ENCODE data around the gene LPP. TPM values are rescaled to one million over a fixed set of nuclear protein-coding genes. Genes with fewer than 3 reads are reported as not detected.

LPP gene
- total and polyA plus RNA-seq, 2 of the 13 experiments (the other 11 are each of a cell fraction or from before 2014, with no cell fraction given) = 19.2 to 29.9 TPM

DNA sequence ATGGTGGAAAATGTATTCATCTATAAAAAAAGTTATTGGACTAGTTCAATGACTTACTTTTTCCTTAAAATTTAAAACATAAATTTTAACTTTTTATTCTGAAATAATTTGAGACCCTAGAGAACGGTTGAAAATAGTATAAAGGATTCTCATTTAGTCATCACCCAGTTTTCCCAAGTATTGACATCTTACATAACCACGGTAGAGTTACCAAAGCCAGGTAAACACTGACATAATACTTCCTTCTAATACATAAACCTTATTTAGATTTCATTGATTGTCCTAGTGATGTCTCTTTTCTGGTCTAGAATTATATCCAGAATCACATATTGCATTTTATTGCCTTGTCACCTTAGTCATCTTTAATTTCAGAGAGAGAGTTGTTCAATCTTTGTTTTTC, 319.1 kb downstream of the LPP start (continued):
- peak; percentile 73; the same call in 1 of the 2 replicates for TF ChIP-seq FOXA3 (CRISPR knock-in tag; IDR thresholded peaks at IDR 0.05)
- TF ChIP-seq ZNF879 (CRISPR knock-in tag; IDR thresholded peaks at IDR 0.05) = no peak
- TF ChIP-seq TBX2 (CRISPR knock-in tag; IDR thresholded peaks at IDR 0.05; ENCODE audit: borderline replicate concordance) = no peak
- 0 out of 2 replicates have a peak, but pooled peaks have one; percentile 38 for TF ChIP-seq PPARG (CRISPR knock-in tag; conservative IDR thresholded peaks at IDR 0.05)
- TF ChIP-seq ZNF354B (CRISPR knock-in tag; IDR thresholded peaks at IDR 0.05) = no peak
- no peak for TF ChIP-seq ZNF570 (CRISPR knock-in tag; IDR thresholded peaks at IDR 0.05; ENCODE audit: borderline replicate concordance)
- TF ChIP-seq ZNF234 (CRISPR knock-in tag; conservative IDR thresholded peaks at IDR 0.05) = no peak
- TF ChIP-seq, protein P1, sequence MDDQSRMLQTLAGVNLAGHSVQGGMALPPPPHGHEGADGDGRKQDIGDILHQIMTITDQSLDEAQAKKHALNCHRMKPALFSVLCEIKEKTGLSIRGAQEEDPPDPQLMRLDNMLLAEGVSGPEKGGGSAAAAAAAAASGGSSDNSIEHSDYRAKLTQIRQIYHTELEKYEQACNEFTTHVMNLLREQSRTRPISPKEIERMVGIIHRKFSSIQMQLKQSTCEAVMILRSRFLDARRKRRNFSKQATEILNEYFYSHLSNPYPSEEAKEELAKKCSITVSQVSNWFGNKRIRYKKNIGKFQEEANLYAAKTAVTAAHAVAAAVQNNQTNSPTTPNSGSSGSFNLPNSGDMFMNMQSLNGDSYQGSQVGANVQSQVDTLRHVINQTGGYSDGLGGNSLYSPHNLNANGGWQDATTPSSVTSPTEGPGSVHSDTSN (CRISPR knock-in tag; IDR thresholded peaks at IDR 0.05; ENCODE audit: borderline replicate concordance) = no peak
- TF ChIP-seq, protein P2, sequence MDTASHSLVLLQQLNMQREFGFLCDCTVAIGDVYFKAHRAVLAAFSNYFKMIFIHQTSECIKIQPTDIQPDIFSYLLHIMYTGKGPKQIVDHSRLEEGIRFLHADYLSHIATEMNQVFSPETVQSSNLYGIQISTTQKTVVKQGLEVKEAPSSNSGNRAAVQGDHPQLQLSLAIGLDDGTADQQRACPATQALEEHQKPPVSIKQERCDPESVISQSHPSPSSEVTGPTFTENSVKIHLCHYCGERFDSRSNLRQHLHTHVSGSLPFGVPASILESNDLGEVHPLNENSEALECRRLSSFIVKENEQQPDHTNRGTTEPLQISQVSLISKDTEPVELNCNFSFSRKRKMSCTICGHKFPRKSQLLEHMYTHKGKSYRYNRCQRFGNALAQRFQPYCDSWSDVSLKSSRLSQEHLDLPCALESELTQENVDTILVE (CRISPR knock-in tag; IDR thresholded peaks at IDR 0.05) = no peak
- TF ChIP-seq, protein P3, sequence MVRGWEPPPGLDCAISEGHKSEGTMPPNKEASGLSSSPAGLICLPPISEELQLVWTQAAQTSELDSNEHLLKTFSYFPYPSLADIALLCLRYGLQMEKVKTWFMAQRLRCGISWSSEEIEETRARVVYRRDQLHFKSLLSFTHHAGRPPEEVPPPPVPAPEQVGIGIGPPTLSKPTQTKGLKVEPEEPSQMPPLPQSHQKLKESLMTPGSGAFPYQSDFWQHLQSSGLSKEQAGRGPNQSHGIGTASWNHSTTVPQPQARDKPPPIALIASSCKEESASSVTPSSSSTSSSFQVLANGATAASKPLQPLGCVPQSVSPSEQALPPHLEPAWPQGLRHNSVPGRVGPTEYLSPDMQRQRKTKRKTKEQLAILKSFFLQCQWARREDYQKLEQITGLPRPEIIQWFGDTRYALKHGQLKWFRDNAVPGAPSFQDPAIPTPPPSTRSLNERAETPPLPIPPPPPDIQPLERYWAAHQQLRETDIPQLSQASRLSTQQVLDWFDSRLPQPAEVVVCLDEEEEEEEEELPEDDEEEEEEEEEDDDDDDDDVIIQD (CRISPR knock-in tag; IDR thresholded peaks at IDR 0.05; ENCODE audit: low read depth) = peak; percentile 97; the same call in 1 of the 2 replicates
- no peak for TF ChIP-seq FOXP1 (IDR thresholded peaks at IDR 0.05)
- TF ChIP-seq FOXP1 (CRISPR knock-in tag; IDR thresholded peaks at IDR 0.05) = peak; percentile 56
- TF ChIP-seq, protein P4, sequence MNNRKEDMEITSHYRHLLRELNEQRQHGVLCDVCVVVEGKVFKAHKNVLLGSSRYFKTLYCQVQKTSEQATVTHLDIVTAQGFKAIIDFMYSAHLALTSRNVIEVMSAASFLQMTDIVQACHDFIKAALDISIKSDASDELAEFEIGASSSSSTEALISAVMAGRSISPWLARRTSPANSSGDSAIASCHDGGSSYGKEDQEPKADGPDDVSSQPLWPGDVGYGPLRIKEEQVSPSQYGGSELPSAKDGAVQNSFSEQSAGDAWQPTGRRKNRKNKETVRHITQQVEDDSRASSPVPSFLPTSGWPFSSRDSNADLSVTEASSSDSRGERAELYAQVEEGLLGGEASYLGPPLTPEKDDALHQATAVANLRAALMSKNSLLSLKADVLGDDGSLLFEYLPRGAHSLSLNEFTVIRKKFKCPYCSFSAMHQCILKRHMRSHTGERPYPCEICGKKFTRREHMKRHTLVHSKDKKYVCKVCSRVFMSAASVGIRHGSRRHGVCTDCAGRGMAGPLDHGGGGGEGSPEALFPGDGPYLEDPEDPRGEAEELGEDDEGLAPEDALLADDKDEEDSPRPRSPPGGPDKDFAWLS (CRISPR knock-in tag; IDR thresholded peaks at IDR 0.05; ENCODE audit: borderline replicate concordance) = no peak
- TF ChIP-seq SOX6 (IDR thresholded peaks at IDR 0.05) = no peak
- no peak for TF ChIP-seq SOX6 (CRISPR knock-in tag; IDR thresholded peaks at IDR 0.05)
- TF ChIP-seq POGZ (CRISPR knock-in tag; IDR thresholded peaks at IDR 0.05) = 0 out of 2 replicates have a peak, but pooled peaks have one; percentile 21
